HT1080 (cell line): ENCODE results near the gene PPP1R26. TPM values are rescaled to one million over a fixed set of nuclear protein-coding genes. Genes with fewer than 3 reads are reported as not detected.
"Not testable (repeated sequence)": the region's sequence is repeated elsewhere in the genome, so short reads cannot be mapped to it uniquely, and the experiment has no call there.

Experiments used
- DNase-seq: peaks from one replicate; pipeline ENCODE4 v3.0.0-alpha.2; 2015; ENCODE audit warnings: low read depth
- polyA plus RNA-seq, 2 experiments: library from polyadenylated mRNA; depleted of rRNA; stranded (reverse); fragments of >200 nt; gene quantifications; 2 replicates each; pipeline ENCODE4 v1.2.3, GENCODE V29; 2015
- total RNA-seq: library from RNA; depleted of rRNA; stranded (reverse); fragments of >200 nt; shearing (Covaris generic); gene quantifications from 2 replicates; pipeline ENCODE4 v1.2.3, GENCODE V29; 2014; rRNA removed

The PPP1R26 gene
- 31.9 and 36.2 TPM in 2 replicates for total RNA-seq
- 22.6 and 24.8 TPM in 2 replicates for polyA plus RNA-seq (2015; cell fraction: cytosol; rRNA removed)
- 36.1 and 43.2 TPM in 2 replicates for polyA plus RNA-seq (2015; cell fraction: nucleus; rRNA removed)

DNA sequence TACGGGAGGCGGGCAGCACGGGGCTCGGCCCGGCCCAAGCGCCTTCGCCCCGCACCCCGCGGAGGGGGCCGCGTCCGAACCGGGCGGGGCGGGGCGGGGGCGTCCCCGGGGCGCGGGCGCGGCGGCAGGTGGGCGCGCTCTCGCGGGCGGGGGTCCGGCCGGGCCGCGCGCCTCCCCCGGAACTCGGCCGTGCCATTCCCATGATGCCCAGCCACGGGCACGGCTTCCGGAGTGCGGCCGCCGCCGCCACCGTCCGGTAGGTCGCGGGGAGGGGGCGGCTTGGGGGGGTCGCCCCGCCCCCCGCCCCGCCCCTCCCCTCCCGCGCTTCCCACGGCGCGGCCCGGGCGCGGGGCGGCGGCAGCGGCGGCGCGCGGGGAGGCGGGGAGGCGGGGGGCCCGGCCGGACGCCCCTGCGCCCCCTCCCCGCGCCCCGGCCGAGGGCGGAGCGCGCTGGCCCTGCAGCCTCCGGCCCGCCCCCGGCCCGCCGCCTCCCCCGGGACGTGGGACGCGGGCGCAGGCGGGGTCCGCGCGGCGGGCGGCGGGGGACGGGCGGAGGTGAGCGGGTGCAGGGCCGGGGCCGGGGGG lies at the start of gene PPP1R26:
TSS of gene PPP1R26 (plus strand) at position 314 of the 584 bp plus-strand sequence. CDS start 4,729 bp downstream, outside the sequence.
- no peak for DNase-seq

- DNase-seq: no peak
Observed at GRCh38 chr9:135437259-135437658, 42.3 kb upstream of the PPP1R26 start.

DNA sequence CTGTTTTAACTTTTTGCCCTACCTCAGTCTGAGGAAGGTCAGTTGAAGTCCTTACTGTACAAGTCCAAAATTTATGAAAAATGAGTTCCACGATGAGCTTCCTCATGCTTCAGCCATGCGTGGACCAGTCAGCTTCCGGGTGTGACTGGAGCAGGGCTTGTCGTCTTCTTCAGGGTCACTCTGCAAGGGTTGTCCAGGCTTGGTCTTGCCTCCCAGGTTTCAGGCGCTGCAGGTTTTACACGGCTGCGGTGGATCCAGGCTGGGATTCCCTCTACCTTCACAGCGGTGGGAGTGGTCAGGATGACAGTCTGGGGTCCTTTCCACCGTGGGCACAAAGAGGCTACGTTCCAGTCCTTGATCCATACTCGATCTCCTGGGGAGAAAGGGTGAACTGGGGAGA lies 41.9 kb upstream of the PPP1R26 start:
- not testable (repeated sequence) for DNase-seq

GRCh38 chr9:135438581-135439232 lies 40.9 kb upstream of the PPP1R26 start:
- DNase-seq: peak; percentile 28

DNA sequence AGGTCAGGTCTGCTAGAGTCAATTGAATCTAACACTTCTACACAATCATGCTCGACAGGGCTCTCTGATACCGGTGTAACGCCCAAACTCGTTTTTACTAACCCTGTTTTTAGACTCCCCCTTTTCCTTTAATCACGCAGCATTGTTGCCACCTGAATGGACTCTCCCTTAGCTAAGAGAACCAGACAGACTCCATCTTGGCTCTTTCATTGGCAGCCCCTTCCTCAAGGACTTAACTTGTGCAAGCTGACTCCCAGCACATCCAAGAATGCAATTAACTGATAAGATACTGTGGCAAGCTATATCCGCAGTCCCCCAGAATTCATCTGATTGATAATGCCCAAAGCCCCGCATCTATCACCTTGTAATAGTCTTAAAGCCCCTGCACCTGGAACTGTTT lies 40.1 kb upstream of the PPP1R26 start:
- not testable (repeated sequence) for DNase-seq

DNA sequence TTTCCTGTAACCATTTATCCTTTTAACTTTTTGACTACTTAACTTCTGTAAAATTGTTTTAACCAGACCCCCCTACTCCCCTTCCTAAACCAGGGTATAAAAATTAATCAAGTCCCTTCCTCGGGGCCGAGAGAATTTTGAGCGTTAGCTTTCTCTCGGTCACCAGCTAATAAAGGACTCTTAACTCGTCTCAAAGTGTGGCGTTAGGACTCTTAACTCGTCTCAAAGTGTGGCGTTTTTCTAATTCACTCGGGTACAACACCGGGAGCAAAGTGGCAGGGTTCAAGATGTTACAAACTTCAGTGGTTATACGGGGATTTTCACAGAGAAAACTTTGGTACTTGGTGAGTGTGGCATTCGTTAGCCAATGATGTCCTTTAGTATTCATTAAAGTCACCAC lies 39.7 kb upstream of the PPP1R26 start:
- no peak for DNase-seq

DNA sequence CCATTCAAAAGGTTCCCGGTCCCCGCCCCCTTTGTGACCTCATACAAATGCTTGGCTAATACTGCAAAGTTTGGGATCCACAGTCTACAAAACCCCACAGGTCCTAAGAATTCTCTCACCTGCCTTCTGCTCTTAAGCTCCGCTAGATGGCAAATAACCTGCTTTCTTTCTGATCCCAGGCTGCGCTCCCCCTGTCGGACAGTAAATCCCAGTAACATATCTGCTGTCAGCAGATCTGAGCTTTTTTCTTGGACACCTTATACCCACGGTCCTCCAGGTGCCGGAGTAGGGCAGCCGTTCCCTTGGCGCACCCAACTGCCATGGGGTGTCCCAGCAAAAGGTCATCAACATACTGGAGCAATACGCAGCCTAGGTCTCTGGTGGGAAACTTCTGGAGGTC lies 39.0 kb upstream of the PPP1R26 start:
- no peak for DNase-seq

- DNase-seq: not testable (repeated sequence)
Observed at GRCh38 chr9:135441105-135442071, 38.2 kb upstream of the PPP1R26 start.

- no peak for DNase-seq
Observed at GRCh38 chr9:135442075-135442474, 37.5 kb upstream of the PPP1R26 start.

DNA sequence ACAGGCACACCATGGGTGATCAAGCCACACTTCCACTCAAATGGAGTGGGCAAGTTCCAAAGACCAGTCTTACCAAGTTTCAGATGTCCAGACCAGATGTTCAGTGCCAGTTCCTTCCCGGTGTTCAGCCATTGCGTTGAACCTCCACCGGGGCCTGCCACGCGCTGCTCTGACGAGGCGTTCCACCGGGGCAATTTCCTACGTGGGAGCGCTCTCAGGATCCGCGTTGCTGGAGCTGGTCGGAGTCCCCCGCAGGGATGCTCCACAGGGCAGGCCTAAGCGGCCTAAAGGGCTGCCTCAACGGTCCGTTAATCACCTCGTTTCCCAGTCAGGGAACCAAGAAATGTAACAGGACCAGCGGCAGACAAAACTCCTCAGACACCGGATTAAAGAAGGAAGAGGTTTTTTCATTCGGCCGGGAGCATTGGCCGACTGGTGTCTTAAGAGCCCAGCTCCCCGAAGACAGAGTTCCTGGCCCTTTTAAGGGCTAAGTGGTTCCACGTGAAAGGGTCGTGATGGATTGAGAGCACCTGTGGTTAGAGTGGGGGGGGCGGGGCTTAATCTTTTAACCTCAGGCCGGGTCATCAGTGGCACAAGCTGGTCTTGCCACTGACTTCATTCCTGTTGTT lies 35.7 kb upstream of the PPP1R26 start:
- no peak for DNase-seq

DNA sequence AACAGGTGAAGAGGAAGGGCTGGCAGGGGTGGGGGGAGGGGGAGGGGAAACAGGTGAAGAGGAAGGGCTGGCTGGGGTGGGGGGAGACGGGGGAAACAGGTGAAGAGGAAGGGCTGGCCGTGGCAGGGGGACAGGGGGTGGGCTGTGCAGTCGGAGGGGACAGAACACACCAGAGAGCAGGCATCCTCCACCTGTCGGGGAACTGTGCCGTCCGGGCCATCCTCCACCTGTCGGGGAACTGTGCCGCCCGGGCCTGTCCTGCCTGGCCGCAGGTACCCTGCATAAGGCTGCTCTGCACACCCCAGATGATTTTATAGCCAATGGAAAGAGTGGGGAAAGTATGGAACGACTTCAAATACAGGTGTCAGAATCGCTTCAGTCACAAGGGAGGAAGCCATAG lies 32.5 kb upstream of the PPP1R26 start:
- no peak for DNase-seq

- no peak for DNase-seq
Observed at GRCh38 chr9:135448663-135449100, 30.9 kb upstream of the PPP1R26 start.

- DNase-seq: not testable (repeated sequence)
Observed at GRCh38 chr9:135449532-135449931, 30.1 kb upstream of the PPP1R26 start.

DNA sequence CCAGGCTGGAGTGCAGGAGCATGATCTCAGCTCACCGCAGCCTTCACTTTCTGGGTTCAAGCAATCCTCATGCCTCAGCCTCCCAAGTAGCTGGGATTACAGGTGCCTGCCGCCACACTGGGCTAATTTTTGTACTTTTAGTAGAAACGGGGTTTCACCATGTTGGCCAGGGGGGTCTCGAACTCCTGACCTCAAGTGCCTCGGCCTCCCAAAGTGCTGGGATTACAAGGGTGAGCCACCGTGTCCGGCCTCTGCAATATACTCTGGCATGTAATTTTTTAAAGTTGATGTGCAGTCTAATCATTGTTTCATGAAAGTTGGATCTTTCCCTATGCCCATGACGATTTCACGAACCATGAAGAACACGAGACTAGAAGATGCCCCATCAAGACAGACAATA lies 28.6 kb upstream of the PPP1R26 start:
- DNase-seq: no peak

DNA sequence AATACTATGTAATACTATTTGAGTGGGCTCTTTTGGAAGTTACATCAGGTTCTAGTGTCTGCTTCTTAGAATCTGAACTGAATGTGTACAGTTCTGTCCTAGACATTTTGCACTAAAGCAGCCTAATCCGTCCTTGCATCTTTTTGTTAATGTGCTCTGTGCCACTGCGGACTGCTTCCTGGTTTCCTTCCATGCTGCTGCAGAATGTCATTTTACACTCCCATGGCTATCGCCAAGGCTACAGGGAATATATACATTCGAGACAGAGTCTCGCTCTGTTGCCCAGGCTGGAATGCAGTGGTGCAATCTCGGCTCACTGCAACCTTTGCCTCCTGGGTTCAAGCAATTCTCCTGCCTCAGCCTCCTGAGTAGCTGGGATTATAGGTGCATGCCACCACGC lies 27.7 kb upstream of the PPP1R26 start:
- not testable (repeated sequence) for DNase-seq

DNA sequence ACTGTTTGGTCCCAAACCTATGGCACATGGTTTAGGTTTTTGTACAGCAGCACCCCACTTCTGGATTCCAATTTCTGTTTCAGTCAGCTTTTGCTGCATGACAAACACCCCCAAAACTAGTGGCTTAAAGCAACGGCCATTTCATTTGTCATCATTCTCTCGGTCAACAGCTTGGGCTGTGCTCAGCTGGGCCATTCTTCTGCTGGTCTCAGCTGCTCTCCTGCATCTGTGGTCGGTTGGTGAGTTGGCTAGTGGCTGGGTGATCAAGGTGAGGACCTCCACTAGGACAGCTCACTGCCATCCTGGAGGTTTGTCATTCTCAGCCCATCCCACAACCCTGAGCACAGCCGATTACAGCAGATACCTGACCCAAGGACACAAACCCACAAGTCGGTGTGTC lies 24.8 kb upstream of the PPP1R26 start:
- DNase-seq: no peak

- no peak for DNase-seq
Observed at GRCh38 chr9:135455401-135456030, 24.1 kb upstream of the PPP1R26 start.

DNA sequence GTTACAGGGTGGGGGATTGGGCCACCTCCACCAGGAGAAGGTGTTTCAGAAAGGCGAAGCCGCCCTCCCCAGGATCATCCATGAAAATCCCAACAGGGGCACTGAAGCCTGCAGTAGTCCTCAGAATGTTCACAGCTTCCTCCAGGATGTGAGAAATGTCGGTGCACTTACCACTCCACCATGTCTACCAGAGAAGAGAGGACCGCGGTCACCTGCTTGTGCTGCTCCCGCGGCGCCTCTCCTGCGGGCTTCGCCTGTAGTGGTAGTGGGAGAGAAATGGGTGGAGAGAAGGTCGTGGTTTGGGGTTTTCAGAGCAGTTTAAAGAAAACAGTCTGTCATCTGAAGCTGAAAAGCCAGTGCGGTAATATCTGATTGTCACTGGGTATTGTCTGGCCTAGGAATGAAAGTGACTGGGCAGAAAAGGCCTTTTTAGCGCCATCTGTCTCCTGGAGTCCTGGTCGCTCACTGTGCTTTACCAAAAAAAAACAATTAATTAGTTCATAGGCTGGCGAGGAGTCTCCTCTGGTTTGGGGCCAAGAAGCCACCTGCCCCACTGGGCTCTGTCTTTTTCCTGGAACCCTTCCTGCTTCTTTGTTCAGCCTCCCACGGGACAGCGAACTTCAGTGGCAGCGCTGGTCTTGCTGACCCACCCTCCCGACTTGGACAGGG lies 23.0 kb upstream of the PPP1R26 start:
- DNase-seq: no peak

GRCh38 chr9:135458478-135458877 lies 21.1 kb upstream of the PPP1R26 start:
- DNase-seq: not testable (repeated sequence)

GRCh38 chr9:135461936-135462335 lies 17.6 kb upstream of the PPP1R26 start:
- DNase-seq: no peak
